HepG2 (cell line): ENCODE data around the gene PYY. TPM values are rescaled to one million over a fixed set of nuclear protein-coding genes. Genes with fewer than 3 reads are reported as not detected.

ENCODE experiments used
- FOXP4 ChIP-seq: sonication (generic); formaldehyde crosslinking; IDR thresholded peaks from 2 replicates; pipeline ENCODE4 v1.4.0; 2020; ENCODE audit warnings: missing genetic modification reagents
- GATAD2A ChIP-seq: IDR thresholded peaks from 2 replicates; pipeline ENCODE4 v1.6.1; 2016
- HINFP ChIP-seq: sonication (generic); formaldehyde crosslinking; IDR thresholded peaks from 2 replicates; pipeline ENCODE4 v1.4.0; 2020; ENCODE audit warnings: low read depth, mild to moderate bottlenecking, missing genetic modification reagents
- HNRNPUL1 ChIP-seq: fragments of 200-400 bp; formaldehyde crosslinking; IDR thresholded peaks from 2 replicates; pipeline ENCODE4 v1.6.1; 2017; ENCODE audit warnings: low read depth, mild to moderate bottlenecking, low read length, moderate library complexity
- KDM5B ChIP-seq: sonication (generic); formaldehyde crosslinking; IDR thresholded peaks from 2 replicates; pipeline ENCODE4 v1.4.0; 2020; ENCODE audit warnings: missing genetic modification reagents, mild to moderate bottlenecking, borderline replicate concordance
- LRRFIP1 ChIP-seq: sonication (generic); formaldehyde crosslinking; conservative IDR thresholded peaks from 2 replicates; pipeline ENCODE4 v1.4.0; 2020; ENCODE audit warnings: missing genetic modification reagents
- MAX ChIP-seq: IDR thresholded peaks from 2 replicates; pipeline ENCODE4 v1.6.1; 2012; ENCODE audit warnings: inconsistent platforms
- NFIC ChIP-seq: IDR thresholded peaks from 2 replicates; pipeline ENCODE4 v1.6.1; 2012; ENCODE audit warnings: mild to moderate bottlenecking, low read length, inconsistent platforms
- PITX1 ChIP-seq: sonication (generic); formaldehyde crosslinking; IDR thresholded peaks from 2 replicates; pipeline ENCODE4 v1.5.1; 2020; ENCODE audit warnings: mild to moderate bottlenecking, missing genetic modification reagents
- RARA ChIP-seq: IDR thresholded peaks from 2 replicates; pipeline ENCODE4 v1.6.1; 2016; ENCODE audit warnings: missing genetic modification reagents, missing compliant biosample characterization
- TAF1 ChIP-seq: sonication (generic); formaldehyde crosslinking; IDR thresholded peaks from 2 replicates; pipeline ENCODE4 v1.4.0; 2020; ENCODE audit warnings: missing genetic modification reagents
- TBX3 ChIP-seq: fragments of 450-650 bp; IDR thresholded peaks from 2 replicates; pipeline ENCODE4 v1.6.1; 2017; ENCODE audit warnings: antibody characterized with exemption, mild to moderate bottlenecking, inconsistent platforms, borderline replicate concordance
- ZBTB4 ChIP-seq: sonication (generic); formaldehyde crosslinking; IDR thresholded peaks from 2 replicates; pipeline ENCODE4 v1.4.0; 2020; ENCODE audit warnings: missing genetic modification reagents, mild to moderate bottlenecking, borderline replicate concordance
- ZFP62 ChIP-seq: sonication (generic); formaldehyde crosslinking; IDR thresholded peaks from 2 replicates; pipeline ENCODE4 v1.4.0; 2020; ENCODE audit warnings: missing genetic modification reagents
- ZNF556 ChIP-seq: sonication (generic); formaldehyde crosslinking; IDR thresholded peaks from 2 replicates; pipeline ENCODE4 v1.4.0; 2020; ENCODE audit warnings: mild to moderate bottlenecking, missing genetic modification reagents, borderline replicate concordance
- ZNF776 ChIP-seq: sonication (generic); formaldehyde crosslinking; IDR thresholded peaks from 2 replicates; pipeline ENCODE4 v1.4.0; 2020; ENCODE audit warnings: mild to moderate bottlenecking, missing genetic modification reagents
- ZSCAN21 ChIP-seq: sonication (generic); formaldehyde crosslinking; IDR thresholded peaks from 2 replicates; pipeline ENCODE4 v1.8.0; 2022; ENCODE audit warnings: mild to moderate bottlenecking, missing genetic modification reagents, moderate library complexity, borderline replicate concordance
- polyA plus RNA-seq, 8 experiments: library from polyadenylated mRNA; depleted of rRNA in 3 of 8; stranded (reverse) in 7 of 8; unstranded in 1 of 8; fragments of >200 nt; fragmentation: Illumina TruSeq in 4 of 8; extraction: Trizol in 4 of 8; gene quantifications; 2 replicates each; pipeline versions ENCODE4 v1.2.1 to v1.2.3, GENCODE V29; 2011 to 2016; ENCODE audit warnings: low read depth in 4 of 8, missing spikeins in 1 of 8, mixed read lengths in 1 of 8; ENCODE audit not compliant: insufficient read depth in 1 of 8
- total RNA-seq, 5 experiments: library from RNA; depleted of rRNA; stranded (reverse); fragments of >200 nt; fragmentation: Illumina TruSeq; extraction: Trizol; gene quantifications; 2 replicates each; pipeline ENCODE4 v1.2.3, GENCODE V29; 2016; ENCODE audit warnings: low read depth in 1 of 5

Gene PYY
- total and polyA plus RNA-seq, 2 of the 13 experiments (the other 11 are each of a cell fraction or from before 2014, with no cell fraction given), result 0.25 TPM; not detected in 1

- no peak for TF ChIP-seq ZFP62 (CRISPR knock-in tag)
- no peak for TF ChIP-seq TAF1 (CRISPR knock-in tag)
- TF ChIP-seq HINFP, result no peak
- no peak for TF ChIP-seq TBX3
- no peak for TF ChIP-seq ZBTB4 (CRISPR knock-in tag)
- no peak for TF ChIP-seq FOXP4 (CRISPR knock-in tag)
- TF ChIP-seq PITX1, result peak; percentile 78
- TF ChIP-seq MAX, result peak; percentile 23; the same call in 1 of the 2 replicates
- TF ChIP-seq ZNF776 (CRISPR knock-in tag), result no peak
- 0 out of 2 replicates have a peak, but pooled peaks have one; percentile 23 for TF ChIP-seq ZSCAN21 (CRISPR knock-in tag)
- TF ChIP-seq NFIC, result no peak
- TF ChIP-seq LRRFIP1 (CRISPR knock-in tag), result no peak
- no peak for TF ChIP-seq ZNF556
- TF ChIP-seq HNRNPUL1, result no peak
- no peak for TF ChIP-seq KDM5B (CRISPR knock-in tag)
- TF ChIP-seq RARA, result 0 out of 2 replicates have a peak, but pooled peaks have one; percentile 22
- peak; percentile 43; the same call in 1 of the 2 replicates for TF ChIP-seq GATAD2A (CRISPR knock-in tag)
These were observed 26.5 kb downstream of the PYY start (continued) for GRCh38 chr17:43927060-43927864.
